Liver (tissue), 9 donors: ENCODE results near the gene SNX20. TPM values are rescaled to one million over a fixed set of nuclear protein-coding genes. Genes with fewer than 3 reads are reported as not detected.

Source experiments
- DNase-seq: peaks from one replicate; pipeline ENCODE4 v3.0.0-alpha.2; 2017; ENCODE audit warnings: low spot score
- H3K27ac ChIP-seq, 2 donors: one replicate each; pipeline ENCODE4 v1.7.0; 2013; ENCODE audit warnings: inconsistent platforms in 2 of 2, low read length in 2 of 2, control low read depth in 1 of 2, low read depth in 1 of 2, mild to moderate bottlenecking in 1 of 2
- H3K27me3 ChIP-seq, 4 donors: one replicate each; pipeline versions ENCODE4 v1.6.1 to v1.7.0; 2013; ENCODE audit warnings: low read length in 3 of 4, inconsistent platforms in 1 of 4, mild to moderate bottlenecking in 1 of 4, moderate library complexity in 1 of 4; ENCODE audit not compliant: control insufficient read depth in 4 of 4, insufficient read depth in 4 of 4
- H3K36me3 ChIP-seq, 4 donors: one replicate each; pipeline versions ENCODE4 v1.6.1 to v1.7.0; 2013; ENCODE audit warnings: low read length in 3 of 4, mild to moderate bottlenecking in 3 of 4, low read depth in 1 of 4, moderate library complexity in 1 of 4; ENCODE audit not compliant: control insufficient read depth in 4 of 4, insufficient read depth in 3 of 4
- H3K4me1 ChIP-seq, 4 donors: one replicate each; pipeline versions ENCODE4 v1.6.1 to v1.7.0; 2013; ENCODE audit warnings: low read length in 3 of 4, mild to moderate bottlenecking in 3 of 4, moderate library complexity in 1 of 4; ENCODE audit not compliant: control insufficient read depth in 4 of 4, insufficient read depth in 4 of 4
- H3K4me3 ChIP-seq, 3 donors: one replicate each; pipeline versions ENCODE4 v1.6.1 to v1.7.0; 2013; ENCODE audit warnings: low read length in 3 of 3, control low read depth in 1 of 3, low read depth in 1 of 3, mild to moderate bottlenecking in 1 of 3
- H3K9ac ChIP-seq, 2 donors: one replicate each; pipeline ENCODE4 v1.7.0; 2013; ENCODE audit warnings: low read length in 2 of 2, mild to moderate bottlenecking in 2 of 2, moderate library complexity in 2 of 2, control low read depth in 1 of 2, low read depth in 1 of 2
- H3K9me3 ChIP-seq, 4 donors: one replicate each; pipeline versions ENCODE4 v1.6.1 to v1.7.0; 2013; ENCODE audit warnings: low read length in 3 of 4; ENCODE audit not compliant: control insufficient read depth in 4 of 4
- CTCF ChIP-seq: fragments of 150-350 bp; IDR thresholded peaks from 2 replicates; pipeline ENCODE4 v1.5.1; 2017; ENCODE audit warnings: improper control_type of control experiment, low read depth, low read length; ENCODE audit not compliant: missing input control
- EGR1 ChIP-seq, 2 donors: IDR thresholded peaks; 2 replicates each; pipeline ENCODE4 v1.6.1; 2016 to 2018; ENCODE audit warnings: antibody characterized with exemption in 2 of 2, low read depth in 2 of 2
- FOXA1 ChIP-seq: IDR thresholded peaks from 2 replicates; pipeline ENCODE4 v1.6.1; 2016; ENCODE audit warnings: antibody characterized with exemption
- FOXA2 ChIP-seq: IDR thresholded peaks from 2 replicates; pipeline ENCODE4 v1.6.1; 2016; ENCODE audit warnings: antibody characterized with exemption
- GABPA ChIP-seq, 2 donors: IDR thresholded peaks in 1 of 2; conservative IDR thresholded peaks in 1 of 2; 2 replicates each; pipeline ENCODE4 v1.6.1; 2016; ENCODE audit warnings: antibody characterized with exemption in 2 of 2, mild to moderate bottlenecking in 1 of 2, moderate library complexity in 1 of 2
- HNF4A ChIP-seq, 2 donors: conservative IDR thresholded peaks; 2 replicates each; pipeline ENCODE4 v1.6.1; 2016; ENCODE audit warnings: antibody characterized with exemption in 2 of 2, mild to moderate bottlenecking in 2 of 2
- HNF4G ChIP-seq: IDR thresholded peaks from 2 replicates; pipeline ENCODE4 v1.6.1; 2016; ENCODE audit warnings: antibody characterized with exemption
- MAX ChIP-seq: IDR thresholded peaks from 2 replicates; pipeline ENCODE4 v1.6.1; 2016; ENCODE audit warnings: antibody characterized with exemption
- NR2F2 ChIP-seq: IDR thresholded peaks from 2 replicates; pipeline ENCODE4 v1.6.1; 2016; ENCODE audit warnings: antibody characterized with exemption
- REST ChIP-seq: IDR thresholded peaks from 2 replicates; pipeline ENCODE4 v1.6.1; 2016; ENCODE audit warnings: antibody characterized with exemption, mild to moderate bottlenecking
- RXRA ChIP-seq, 2 donors: IDR thresholded peaks; 2 replicates each; pipeline ENCODE4 v1.6.1; 2017 to 2018; ENCODE audit warnings: antibody characterized with exemption in 2 of 2, mild to moderate bottlenecking in 1 of 2
- SP1 ChIP-seq: IDR thresholded peaks from 2 replicates; pipeline ENCODE4 v1.6.1; 2018; ENCODE audit warnings: antibody characterized with exemption, mild to moderate bottlenecking
- TAF1 ChIP-seq: conservative IDR thresholded peaks from 2 replicates; pipeline ENCODE4 v1.6.1; 2016; ENCODE audit warnings: antibody characterized with exemption, mild to moderate bottlenecking
- ZBTB33 ChIP-seq: IDR thresholded peaks from 2 replicates; pipeline ENCODE4 v1.6.1; 2016; ENCODE audit warnings: antibody characterized with exemption
- WGBS: extraction: QIAGEN DNeasy Blood & Tissue Kit; methylation state at CpG from one replicate; pipeline ENCODE4 v1.1.7; 2013; 5-methylcytosine and 5-hydroxymethylcytosine counted together
- polyA plus RNA-seq, 2 donors: library from polyadenylated mRNA; stranded (reverse) in 1 of 2; unstranded in 1 of 2; fragments of 200-250 nt in 1 of 2; fragments of >200 nt in 1 of 2; fragmentation: Nextera tagmentation in 1 of 2; extraction: Ambion mirVana in 1 of 2; gene quantifications; one replicate each; pipeline versions ENCODE4 v1.2.1 to v1.2.3, GENCODE V29; 2013 to 2015
- total RNA-seq, 2 donors: library from RNA; depleted of rRNA; stranded (reverse); fragments of >200 nt; gene quantifications; one replicate each; pipeline ENCODE4 v1.2.3, GENCODE V29; 2014
- donor health status: healthy.
- donor health status: healthy.
- donor health status: healthy.
- donor health status: healthy.
- donor health status: healthy.

The SNX20 gene
- total and polyA plus RNA-seq, 4 donors = 0.40 to 3.5 (median 0.98) TPM

- Histone ChIP-seq H3K4me1 (peaks cover 6 to 35% (median 20%) of the 10 kb centered on the region in 4 donors), H3K27ac (peak overlapping the region; percentile 22 to 54), H3K9me3 (peaks cover 3 to 9% (median 6%) of the 10 kb centered on the region in 4 donors), H3K27me3 (no peaks in the 10 kb centered on the region), H3K36me3 (no peaks in the 10 kb centered on the region), H3K9ac (no peak overlapping the region), H3K4me3 (no peak overlapping the region)
- DNase-seq = no peak
- WGBS = 70% methylated on average over 19 of the region's 19 CpGs
- TF ChIP-seq HNF4G (no peak), REST (no peak), MAX (peak; percentile 92)
Measured at GRCh38 chr16:50699326-50700159, 18.4 kb upstream of the SNX20 start.

GRCh38 chr16:50697881-50698767 is 17.0 kb upstream of the SNX20 start:
- DNase-seq = no peak
- 49% methylated on average over 19 of the region's 19 CpGs for WGBS
- H3K4me1 ChIP-seq = peaks cover 6 to 40% (median 24%) of the 10 kb centered on the region in 4 donors
- no peak for TF ChIP-seq NR2F2
- TF ChIP-seq SP1 = peak; percentile 37
- H3K27ac ChIP-seq = peak overlapping the region; percentile 82 to 96
- H3K9me3 ChIP-seq = no peaks in the 10 kb centered on the region
- no peaks in the 10 kb centered on the region for H3K36me3 ChIP-seq
- H3K9ac ChIP-seq = peak overlapping the region; percentile 4 to 29
- H3K4me3 ChIP-seq = peak overlapping the region in 2 of 3 donors; percentile 26 to 43
- H3K27me3 ChIP-seq = no peaks in the 10 kb centered on the region

GRCh38 chr16:50697421-50697715 is 16.3 kb upstream of the SNX20 start:
- Histone ChIP-seq H3K4me3 (no peak overlapping the region), H3K27ac (peak overlapping the region; percentile 82 to 96), H3K9me3 (no peaks in the 10 kb centered on the region), H3K4me1 (peaks cover 6 to 45% (median 24%) of the 10 kb centered on the region in 4 donors), H3K27me3 (no peaks in the 10 kb centered on the region), H3K9ac (peak overlapping the region in 1 of 2 donors; percentile 4), H3K36me3 (no peaks in the 10 kb centered on the region)
- DNase-seq = no peak
- 97% methylated on average over 5 of the region's 5 CpGs for WGBS
- TF ChIP-seq CTCF (no peak), TAF1 (no peak), FOXA1 (no peak), FOXA2 (no peak), NR2F2 (no peak), RXRA (IDR thresholded peaks at IDR 0.05) (no peak), GABPA (IDR thresholded peaks at IDR 0.05 in 1 of 2, conservative IDR thresholded peaks at IDR 0.05 in 1 of 2) (no peak), EGR1 (IDR thresholded peaks at IDR 0.05; ENCODE audit: low read depth in 2 of 2) (no peak), HNF4A (conservative IDR thresholded peaks at IDR 0.05) (no peak), ZBTB33 (no peak)
